AG09309 (cell line): ENCODE measurements around the gene FYN.
"Not testable (repeated sequence)": the region's sequence is repeated elsewhere in the genome, so short reads cannot be mapped to it uniquely, and the experiment has no call there.

ENCODE experiments used
- DNase-seq: peaks from one replicate; pipeline ENCODE4 v3.0.0-alpha.2; 2010; ENCODE audit warnings: low read depth
- H3K4me3 ChIP-seq: 2 replicates; pipeline ENCODE4 v1.5.1; 2011; ENCODE audit warnings: mild to moderate bottlenecking, low read depth, low read length, moderate library complexity; ENCODE audit not compliant: control insufficient read depth
- CTCF ChIP-seq: IDR thresholded peaks from 2 replicates; pipeline ENCODE4 v1.5.1; 2011; ENCODE audit warnings: mild to moderate bottlenecking, low read depth, low read length, inconsistent platforms; ENCODE audit not compliant: insufficient read depth, control insufficient read depth; ENCODE audit errors: missing control alignments

The FYN gene

GRCh38 chr6:111789598-111789997, 83.7 kb downstream of the FYN start:
- TF ChIP-seq CTCF: no peak
- DNase-seq: no peak
- H3K4me3 ChIP-seq: no peak overlapping the region

- H3K4me3 ChIP-seq: no peak overlapping the region
- TF ChIP-seq CTCF: no peak
- DNase-seq: no peak
Measured at GRCh38 chr6:111788379-111789276, 84.6 kb downstream of the FYN start.

- not testable (repeated sequence) for DNase-seq
Measured at GRCh38 chr6:111786151-111786550, 87.1 kb downstream of the FYN start.

GRCh38 chr6:111784433-111784832, 88.8 kb downstream of the FYN start:
- no peak overlapping the region for H3K4me3 ChIP-seq
- no peak for DNase-seq
- TF ChIP-seq CTCF: no peak

More at GRCh38 chr6:111786151-111786550, 87.1 kb downstream of the FYN start:
- H3K4me3 ChIP-seq: not testable (repeated sequence)

GRCh38 chr6:111782887-111783466, 90.3 kb downstream of the FYN start:
- no peak overlapping the region for H3K4me3 ChIP-seq
- TF ChIP-seq CTCF: no peak
- no peak for DNase-seq

- no peak for TF ChIP-seq CTCF
- no peak for DNase-seq
Measured at GRCh38 chr6:111782192-111782809, 91.0 kb downstream of the FYN start.

More at GRCh38 chr6:111782192-111782809, 91.0 kb downstream of the FYN start:
- no peak overlapping the region for H3K4me3 ChIP-seq
